ENCODE measurements around the gene MAPK8IP1.

MAPK8IP1 gene

DNA sequence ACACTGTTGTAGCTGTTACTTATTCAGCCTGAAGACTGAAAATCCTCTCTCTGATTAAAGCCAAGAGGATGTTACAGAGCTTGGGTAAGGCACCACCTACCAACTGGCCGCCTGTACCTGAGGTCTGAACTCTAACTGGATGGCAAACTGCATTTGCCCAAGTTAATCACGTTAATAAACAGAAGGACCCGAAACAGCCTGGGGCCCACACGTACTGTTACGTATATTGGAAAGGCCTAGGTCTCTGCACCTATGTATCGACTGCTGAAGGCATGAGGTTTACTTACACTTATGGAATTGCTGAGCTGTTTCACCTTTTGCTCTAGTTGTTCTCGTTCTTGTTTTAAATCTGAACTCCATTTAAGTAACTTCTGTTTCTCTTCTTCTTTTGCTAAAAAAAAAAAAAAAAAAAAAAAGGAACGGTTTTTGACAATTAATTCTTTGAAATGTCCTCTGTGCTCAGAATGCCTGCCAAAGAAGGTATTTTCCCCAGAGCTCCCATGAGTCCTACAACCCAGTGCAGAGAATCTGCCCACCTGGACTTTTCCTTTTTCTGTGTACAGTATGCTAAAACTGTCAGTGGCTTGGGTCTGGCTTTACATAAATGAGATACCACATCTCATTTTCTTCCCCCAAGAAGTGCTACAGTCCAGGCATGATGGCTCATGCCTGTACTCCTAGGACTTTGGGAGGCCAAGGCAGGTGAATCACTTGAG lies 50.1 kb downstream of the MAPK8IP1 start:
- Histone ChIP-seq H2BK12ac (ENCODE audit: low read length in 2 of 2) (no peak overlapping the region), H3K4me2 (ENCODE audit: low read length, poor library complexity, severe bottlenecking) (no peak overlapping the region), H2AK5ac (ENCODE audit: low read length, severe bottlenecking) (no peak overlapping the region), H3K27me3 (ENCODE audit: control insufficient read depth in 1 of 2, insufficient read depth in 1 of 2, low read length in 2 of 2) (no peaks in the 10 kb centered on the region), H3K18ac (ENCODE audit: low read depth in 1 of 2, low read length in 2 of 2) (no peak overlapping the region), H2BK5ac (ENCODE audit: low read depth, low read length, poor library complexity, severe bottlenecking) (no peak overlapping the region), H2BK15ac (ENCODE audit: low read depth, poor library complexity, severe bottlenecking) (no peak overlapping the region), H3K4ac (ENCODE audit: low read depth in 1 of 2, low read length in 2 of 2) (no peak overlapping the region), H3K36me3 (ENCODE audit: control insufficient read depth in 1 of 2, insufficient read depth in 2 of 2, low read depth in 1 of 2, low read length in 2 of 2) (peaks cover 59 to 71% of the 10 kb centered on the region in 2 experiments), H4K8ac (ENCODE audit: low read length) (no peak overlapping the region), H3K4me1 (ENCODE audit: control insufficient read depth, insufficient read depth, low read depth, low read length) (peaks cover 2% of the 10 kb centered on the region), H3K9ac (ENCODE audit: low read length) (no peak overlapping the region), H3K23ac (ENCODE audit: low read length in 2 of 2) (no peak overlapping the region), H2BK120ac (ENCODE audit: low read depth, low read length) (no peak overlapping the region), H3K14ac (ENCODE audit: low read length in 2 of 2) (no peak overlapping the region), H4K91ac (ENCODE audit: low read length) (no peak overlapping the region), H3K9me3 (ENCODE audit: control insufficient read depth, low read length) (no peaks in the 10 kb centered on the region), H2AFZ (ENCODE audit: low read depth, low read length) (no peak overlapping the region), H3K79me1 (replicated peaks; ENCODE audit: low read length, poor library complexity, severe bottlenecking) (peaks cover 11% of the 10 kb centered on the region), H3K27ac (ENCODE audit: low read length, poor library complexity, severe bottlenecking) (no peak overlapping the region), H3K4me3 (ENCODE audit: insufficient read depth in 1 of 2, low read depth in 1 of 2, low read length in 2 of 2) (no peak overlapping the region)
- 97% methylated on average over 8 of the region's 8 CpGs for WGBS
- no peak for DNase-seq

- H3K18ac ChIP-seq (ENCODE audit: low read depth in 1 of 2, low read length in 2 of 2) = no peak overlapping the region
- peaks cover 48 to 69% of the 10 kb centered on the region in 2 experiments for H3K36me3 ChIP-seq (ENCODE audit: control insufficient read depth in 1 of 2, insufficient read depth in 2 of 2, low read depth in 1 of 2, low read length in 2 of 2)
- no peak overlapping the region for H3K9ac ChIP-seq (ENCODE audit: low read length)
- H3K14ac ChIP-seq (ENCODE audit: low read length in 2 of 2) = no peak overlapping the region
- H3K79me1 ChIP-seq (replicated peaks; ENCODE audit: low read length, poor library complexity, severe bottlenecking) = peaks cover 13% of the 10 kb centered on the region
- H3K27me3 ChIP-seq (ENCODE audit: control insufficient read depth in 1 of 2, insufficient read depth in 1 of 2, low read length in 2 of 2) = no peaks in the 10 kb centered on the region
- no peak overlapping the region for H3K27ac ChIP-seq (ENCODE audit: low read length, poor library complexity, severe bottlenecking)
- no peak overlapping the region for H2BK12ac ChIP-seq (ENCODE audit: low read length in 2 of 2)
- WGBS = 86% methylated on average over 4 of the region's 4 CpGs
- H3K23ac ChIP-seq (ENCODE audit: low read length in 2 of 2) = no peak overlapping the region
- no peaks in the 10 kb centered on the region for H3K9me3 ChIP-seq (ENCODE audit: control insufficient read depth, low read length)
- H3K4ac ChIP-seq (ENCODE audit: low read depth in 1 of 2, low read length in 2 of 2) = no peak overlapping the region
- no peak for DNase-seq
- H3K4me1 ChIP-seq (ENCODE audit: control insufficient read depth, insufficient read depth, low read depth, low read length) = peaks cover 2% of the 10 kb centered on the region
- H4K91ac ChIP-seq (ENCODE audit: low read length) = no peak overlapping the region
- no peak overlapping the region for H3K4me2 ChIP-seq (ENCODE audit: low read length, poor library complexity, severe bottlenecking)
- no peak overlapping the region for H4K8ac ChIP-seq (ENCODE audit: low read length)
- H2BK15ac ChIP-seq (ENCODE audit: low read depth, poor library complexity, severe bottlenecking) = no peak overlapping the region
- H2AK5ac ChIP-seq (ENCODE audit: low read length, severe bottlenecking) = no peak overlapping the region
- H3K4me3 ChIP-seq (ENCODE audit: insufficient read depth in 1 of 2, low read depth in 1 of 2, low read length in 2 of 2) = no peak overlapping the region
- H2AFZ ChIP-seq (ENCODE audit: low read depth, low read length) = no peak overlapping the region
- H2BK5ac ChIP-seq (ENCODE audit: low read depth, low read length, poor library complexity, severe bottlenecking) = no peak overlapping the region
- no peak overlapping the region for H2BK120ac ChIP-seq (ENCODE audit: low read depth, low read length)
Observed at GRCh38 chr11:45936511-45937054, 51.1 kb downstream of the MAPK8IP1 start.

DNA sequence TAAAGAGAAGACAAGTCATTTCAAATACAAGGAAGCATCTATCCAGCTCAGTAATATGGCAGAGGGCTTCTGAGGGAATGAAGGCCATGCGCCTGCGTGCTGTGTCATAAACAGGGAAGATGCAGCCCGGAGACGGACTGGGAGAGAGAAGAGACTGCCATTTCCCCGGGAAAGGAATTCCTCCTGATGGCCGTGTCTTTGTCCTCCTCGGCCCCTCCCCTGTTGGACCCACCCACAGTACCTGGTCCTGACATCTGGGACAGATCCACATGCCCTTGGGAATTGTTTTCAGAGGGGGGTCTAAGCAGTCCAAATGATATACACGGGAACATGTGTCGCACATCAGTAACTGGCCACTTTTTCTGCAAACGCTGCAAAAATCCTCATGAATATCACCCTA lies 52.5 kb downstream of the MAPK8IP1 start:
- H3K9ac ChIP-seq (ENCODE audit: low read length) = no peak overlapping the region
- no peak overlapping the region for H4K8ac ChIP-seq (ENCODE audit: low read length)
- H3K27me3 ChIP-seq (ENCODE audit: control insufficient read depth in 1 of 2, insufficient read depth in 1 of 2, low read length in 2 of 2) = no peaks in the 10 kb centered on the region
- no peaks in the 10 kb centered on the region for H3K9me3 ChIP-seq (ENCODE audit: control insufficient read depth, low read length)
- no peak overlapping the region for H3K4ac ChIP-seq (ENCODE audit: low read depth in 1 of 2, low read length in 2 of 2)
- no peak overlapping the region for H2BK120ac ChIP-seq (ENCODE audit: low read depth, low read length)
- H3K4me3 ChIP-seq (ENCODE audit: insufficient read depth in 1 of 2, low read depth in 1 of 2, low read length in 2 of 2) = no peak overlapping the region
- H3K36me3 ChIP-seq (ENCODE audit: control insufficient read depth in 1 of 2, insufficient read depth in 2 of 2, low read depth in 1 of 2, low read length in 2 of 2) = peaks cover 40 to 70% of the 10 kb centered on the region in 2 experiments
- no peak overlapping the region for H4K91ac ChIP-seq (ENCODE audit: low read length)
- H2AK5ac ChIP-seq (ENCODE audit: low read length, severe bottlenecking) = no peak overlapping the region
- H3K4me1 ChIP-seq (ENCODE audit: control insufficient read depth, insufficient read depth, low read depth, low read length) = peaks cover 2% of the 10 kb centered on the region
- H3K4me2 ChIP-seq (ENCODE audit: low read length, poor library complexity, severe bottlenecking) = no peak overlapping the region
- WGBS = 96% methylated on average over 9 of the region's 10 CpGs
- no peak overlapping the region for H3K23ac ChIP-seq (ENCODE audit: low read length in 2 of 2)
- no peak overlapping the region for H2BK15ac ChIP-seq (ENCODE audit: low read depth, poor library complexity, severe bottlenecking)
- H3K18ac ChIP-seq (ENCODE audit: low read depth in 1 of 2, low read length in 2 of 2) = no peak overlapping the region
- no peak overlapping the region for H3K27ac ChIP-seq (ENCODE audit: low read length, poor library complexity, severe bottlenecking)
- H3K79me1 ChIP-seq (replicated peaks; ENCODE audit: low read length, poor library complexity, severe bottlenecking) = peaks cover 9% of the 10 kb centered on the region
- no peak overlapping the region for H3K14ac ChIP-seq (ENCODE audit: low read length in 2 of 2)
- no peak for DNase-seq
- H2AFZ ChIP-seq (ENCODE audit: low read depth, low read length) = no peak overlapping the region
- no peak overlapping the region for H2BK12ac ChIP-seq (ENCODE audit: low read length in 2 of 2)
- H2BK5ac ChIP-seq (ENCODE audit: low read depth, low read length, poor library complexity, severe bottlenecking) = no peak overlapping the region

DNA sequence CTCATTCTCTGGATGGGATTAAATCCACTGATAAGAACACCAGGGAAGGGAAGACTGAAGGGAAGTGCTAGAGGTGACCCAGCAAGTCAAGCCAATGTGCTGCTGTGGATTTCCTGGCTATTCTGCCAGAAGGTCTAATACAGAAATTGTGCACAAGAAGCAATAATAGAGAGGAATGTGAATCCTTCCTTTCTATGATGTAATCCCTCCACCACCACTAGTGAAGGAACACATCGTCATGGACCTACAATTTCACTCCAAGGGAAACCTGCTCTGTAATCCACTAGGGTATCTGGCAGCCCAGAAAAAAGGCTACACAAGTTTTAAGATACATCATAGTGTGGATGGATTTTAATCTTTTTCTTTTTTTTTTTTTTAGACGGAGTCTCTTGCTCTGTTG lies 54.4 kb downstream of the MAPK8IP1 start:
- Histone ChIP-seq H3K18ac (ENCODE audit: low read depth in 1 of 2, low read length in 2 of 2) (no peak overlapping the region), H3K14ac (ENCODE audit: low read length in 2 of 2) (no peak overlapping the region), H3K4me1 (ENCODE audit: control insufficient read depth, insufficient read depth, low read depth, low read length) (peaks cover 2% of the 10 kb centered on the region), H3K4me3 (ENCODE audit: insufficient read depth in 1 of 2, low read depth in 1 of 2, low read length in 2 of 2) (no peak overlapping the region), H2BK120ac (ENCODE audit: low read depth, low read length) (no peak overlapping the region), H4K8ac (ENCODE audit: low read length) (no peak overlapping the region), H3K9me3 (ENCODE audit: control insufficient read depth, low read length) (no peaks in the 10 kb centered on the region), H3K36me3 (ENCODE audit: control insufficient read depth in 1 of 2, insufficient read depth in 2 of 2, low read depth in 1 of 2, low read length in 2 of 2) (peaks cover 27 to 64% of the 10 kb centered on the region in 2 experiments), H2BK5ac (ENCODE audit: low read depth, low read length, poor library complexity, severe bottlenecking) (no peak overlapping the region), H3K9ac (ENCODE audit: low read length) (no peak overlapping the region), H3K23ac (ENCODE audit: low read length in 2 of 2) (no peak overlapping the region), H2BK12ac (ENCODE audit: low read length in 2 of 2) (no peak overlapping the region), H2AK5ac (ENCODE audit: low read length, severe bottlenecking) (no peak overlapping the region), H3K4ac (ENCODE audit: low read depth in 1 of 2, low read length in 2 of 2) (no peak overlapping the region), H2BK15ac (ENCODE audit: low read depth, poor library complexity, severe bottlenecking) (no peak overlapping the region), H3K79me1 (replicated peaks; ENCODE audit: low read length, poor library complexity, severe bottlenecking) (peaks cover 6% of the 10 kb centered on the region), H3K27me3 (ENCODE audit: control insufficient read depth in 1 of 2, insufficient read depth in 1 of 2, low read length in 2 of 2) (no peaks in the 10 kb centered on the region), H3K4me2 (ENCODE audit: low read length, poor library complexity, severe bottlenecking) (no peak overlapping the region), H2AFZ (ENCODE audit: low read depth, low read length) (no peak overlapping the region), H4K91ac (ENCODE audit: low read length) (no peak overlapping the region), H3K27ac (ENCODE audit: low read length, poor library complexity, severe bottlenecking) (no peak overlapping the region)
- WGBS = 100% methylated on average over 2 of the region's 2 CpGs
- no peak for DNase-seq
